NCI-H748 (cell line): Measurements from ENCODE around the gene MAPK1.
"Not testable (repeated sequence)": the region's sequence is repeated elsewhere in the genome, so short reads cannot be mapped to it uniquely, and the experiment has no call there.

ENCODE experiments used
- DNase-seq: peaks from one replicate; lab custom pipeline; 2025; ENCODE audit not compliant: unreplicated experiment; lab: John Stamatoyannopoulos, UW

The MAPK1 gene

GRCh38 chr22:21849489-21849888 lies 18.0 kb downstream of the MAPK1 start:
- no peak for DNase-seq

DNA sequence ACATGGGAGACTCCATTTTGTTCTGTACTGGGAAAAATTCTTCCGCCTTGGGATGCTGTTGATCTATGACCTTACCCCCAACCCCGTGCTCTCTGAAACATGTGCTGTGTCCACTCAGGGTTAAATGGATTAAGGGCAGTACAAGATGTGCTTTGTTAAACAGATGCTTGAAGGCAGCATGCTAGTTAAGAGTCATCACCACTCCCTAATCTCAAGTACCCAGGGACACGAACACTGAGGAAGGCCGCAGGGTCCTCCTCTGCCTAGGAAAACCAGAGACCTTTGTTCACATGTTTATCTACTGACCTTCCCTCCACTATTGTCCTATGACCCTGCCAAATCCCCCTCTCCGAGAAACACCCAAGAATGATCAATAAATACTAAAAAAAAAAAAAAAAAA lies 19.4 kb downstream of the MAPK1 start:
- not testable (repeated sequence) for DNase-seq

DNA sequence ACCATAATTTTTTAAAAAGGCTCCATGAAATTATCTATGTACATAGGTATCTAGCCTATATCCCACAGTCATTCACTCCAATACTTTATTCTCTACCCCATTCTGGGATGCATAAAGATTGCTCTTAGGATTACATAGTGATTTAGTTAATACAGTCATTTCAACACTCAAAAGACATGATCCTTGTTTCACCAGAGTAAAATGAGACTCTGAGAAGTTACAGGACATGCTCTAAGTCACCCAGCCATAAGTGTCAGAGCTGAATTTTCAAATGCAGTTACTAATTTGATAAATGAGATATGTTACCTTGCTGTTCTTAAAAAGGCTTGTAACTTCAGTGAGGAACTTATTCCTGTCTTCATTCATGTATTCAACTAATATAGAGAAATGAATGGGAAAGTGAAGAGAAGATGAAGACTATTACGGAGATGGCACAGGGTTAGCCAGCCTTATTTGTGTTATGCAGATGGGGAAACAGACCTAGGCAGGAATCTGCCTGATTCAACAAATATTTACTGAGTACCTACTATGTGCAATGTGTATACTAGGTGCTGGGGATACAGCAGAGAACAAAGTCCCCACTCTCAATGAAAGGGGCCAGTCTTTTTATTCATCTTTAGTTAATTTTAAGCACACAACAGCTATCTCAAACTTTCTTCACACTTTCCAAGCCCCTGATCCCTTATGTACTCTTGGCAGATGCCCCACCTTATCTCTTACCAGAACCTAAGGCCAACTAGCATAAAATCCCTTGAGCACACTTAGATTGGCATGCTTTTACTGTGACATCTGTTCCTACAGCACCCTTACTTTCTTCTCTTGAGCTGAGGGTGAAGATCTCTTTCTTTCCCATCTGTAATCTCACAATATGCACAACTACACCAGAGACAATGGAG lies 21.6 kb downstream of the MAPK1 start:
- no peak for DNase-seq

DNA sequence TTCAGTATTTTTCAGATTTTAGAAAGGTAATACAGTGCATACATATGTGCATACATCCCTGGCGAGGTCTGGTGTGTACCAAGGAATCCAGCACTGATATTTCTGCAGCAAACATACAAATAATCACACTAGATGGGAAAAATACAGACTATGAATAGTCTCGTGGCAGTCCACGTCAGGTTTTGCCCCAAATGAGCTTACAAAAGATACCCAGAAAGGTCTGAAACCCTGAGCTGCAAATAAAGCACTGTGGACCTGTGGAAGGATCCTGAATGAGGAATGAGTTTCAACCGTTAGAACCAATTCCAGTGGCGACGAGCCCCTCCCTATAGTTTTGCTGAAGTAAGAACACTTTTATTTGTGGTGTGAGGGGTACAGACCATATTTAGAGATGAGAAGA lies 24.5 kb downstream of the MAPK1 start:
- DNase-seq, result no peak

DNA sequence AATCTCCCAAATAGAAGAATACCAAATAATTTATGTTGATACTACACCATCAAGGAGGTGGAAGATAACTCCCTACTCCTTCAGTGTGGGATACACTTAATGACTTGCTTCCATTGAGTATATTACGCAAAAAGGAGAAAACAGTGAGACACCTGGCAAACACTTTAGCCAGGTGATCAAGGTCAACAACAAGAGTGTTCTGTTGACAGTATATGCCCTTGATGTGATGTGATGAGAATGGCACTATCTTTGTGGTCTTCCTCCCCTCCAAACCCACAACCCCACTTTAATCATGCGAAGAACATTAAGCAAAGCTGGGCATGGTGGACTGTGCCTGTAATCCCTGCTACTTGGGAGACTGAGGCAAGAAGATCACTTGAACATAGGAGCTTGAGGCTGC lies 26.0 kb downstream of the MAPK1 start:
- DNase-seq, result no peak

DNA sequence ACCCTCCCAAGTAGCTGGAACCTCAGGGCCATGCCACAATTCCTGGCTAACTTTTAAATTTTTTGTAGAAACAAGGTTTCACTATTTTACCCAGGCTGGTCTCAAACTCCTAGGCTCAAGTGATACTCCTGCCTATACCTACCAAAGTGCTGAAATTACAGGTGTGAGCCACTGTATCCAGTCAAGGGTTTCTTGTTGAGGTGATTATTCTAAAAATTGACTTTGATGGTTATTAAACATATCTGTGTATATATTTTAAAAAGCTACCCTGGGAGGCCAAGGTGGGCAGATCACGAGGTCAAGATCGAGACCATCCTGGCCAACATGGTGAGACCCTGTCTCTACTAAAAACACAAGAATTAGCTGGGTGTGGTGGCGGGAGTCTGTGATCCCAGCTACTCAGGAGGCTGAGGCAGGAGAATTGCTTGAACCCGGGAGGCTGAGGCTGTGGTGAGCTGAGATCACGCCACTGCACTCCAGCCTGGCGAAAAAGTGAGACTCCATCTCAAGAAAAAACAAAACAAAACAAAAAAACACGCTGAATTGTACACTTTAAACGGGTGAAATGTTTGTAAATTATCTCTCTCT lies 27.1 kb downstream of the MAPK1 start:
- no peak for DNase-seq

DNA sequence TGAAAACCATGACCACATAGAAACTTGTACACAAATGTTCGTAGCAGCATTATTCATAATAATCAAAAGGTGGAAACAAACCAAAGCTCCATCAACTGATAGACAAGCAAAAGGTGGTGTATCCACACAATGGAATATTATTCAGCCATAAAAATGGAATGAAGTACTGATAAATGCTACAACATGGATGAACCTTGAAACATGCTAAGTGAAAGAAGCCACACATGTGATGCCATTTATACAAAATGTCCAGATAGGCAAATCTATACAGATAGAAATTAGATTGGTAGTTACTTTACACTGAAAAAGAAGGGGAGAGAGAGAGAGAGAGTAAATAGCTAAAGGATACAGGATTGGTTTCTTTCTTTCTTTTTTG lies 27.7 kb downstream of the MAPK1 start:
- no peak for DNase-seq

GRCh38 chr22:21839104-21839764 lies 28.2 kb downstream of the MAPK1 start:
- not testable (repeated sequence) for DNase-seq

- DNase-seq, result no peak
Observed at GRCh38 chr22:21837248-21837979, 30.0 kb downstream of the MAPK1 start.

- DNase-seq, result not testable (repeated sequence)
Observed at GRCh38 chr22:21836486-21836885, 31.0 kb downstream of the MAPK1 start.

DNA sequence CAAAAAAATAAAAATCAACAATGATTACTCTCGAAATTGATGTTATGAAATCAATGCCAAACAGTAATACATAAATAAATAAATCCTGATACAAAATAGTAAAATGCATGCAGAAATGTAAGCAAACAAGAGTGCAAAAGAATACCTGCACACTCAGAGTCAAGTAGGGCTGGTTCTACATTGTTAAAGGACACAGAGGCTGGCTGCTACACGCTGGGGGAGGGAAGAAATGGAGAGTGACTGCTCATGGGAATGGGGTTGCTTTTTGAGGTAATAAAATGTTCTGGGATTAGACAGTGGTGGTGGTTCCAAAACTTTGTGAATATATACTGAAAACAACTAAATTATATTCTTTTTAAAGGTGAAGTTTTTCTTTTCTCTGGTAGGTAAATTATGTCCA lies 32.1 kb downstream of the MAPK1 start:
- no peak for DNase-seq

DNA sequence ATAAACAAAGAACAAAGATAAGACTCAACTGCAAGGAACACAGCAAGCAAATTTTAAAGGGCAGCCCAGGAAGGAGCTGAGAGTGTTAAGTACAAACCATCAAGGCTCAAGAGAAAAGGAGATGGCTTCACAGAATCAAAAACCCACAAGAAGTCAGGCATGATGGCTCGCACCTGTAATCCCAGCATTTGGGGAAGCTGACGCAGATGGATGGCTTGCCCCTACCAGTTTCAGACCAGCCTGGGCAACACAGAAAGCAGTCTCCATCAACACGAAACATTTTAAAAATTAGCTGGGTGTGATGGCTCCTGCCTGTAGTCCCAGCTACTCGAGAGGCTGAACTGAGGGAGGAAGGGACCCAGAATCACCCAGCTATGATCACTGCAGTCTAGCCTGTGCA lies 32.6 kb downstream of the MAPK1 start:
- no peak for DNase-seq

DNA sequence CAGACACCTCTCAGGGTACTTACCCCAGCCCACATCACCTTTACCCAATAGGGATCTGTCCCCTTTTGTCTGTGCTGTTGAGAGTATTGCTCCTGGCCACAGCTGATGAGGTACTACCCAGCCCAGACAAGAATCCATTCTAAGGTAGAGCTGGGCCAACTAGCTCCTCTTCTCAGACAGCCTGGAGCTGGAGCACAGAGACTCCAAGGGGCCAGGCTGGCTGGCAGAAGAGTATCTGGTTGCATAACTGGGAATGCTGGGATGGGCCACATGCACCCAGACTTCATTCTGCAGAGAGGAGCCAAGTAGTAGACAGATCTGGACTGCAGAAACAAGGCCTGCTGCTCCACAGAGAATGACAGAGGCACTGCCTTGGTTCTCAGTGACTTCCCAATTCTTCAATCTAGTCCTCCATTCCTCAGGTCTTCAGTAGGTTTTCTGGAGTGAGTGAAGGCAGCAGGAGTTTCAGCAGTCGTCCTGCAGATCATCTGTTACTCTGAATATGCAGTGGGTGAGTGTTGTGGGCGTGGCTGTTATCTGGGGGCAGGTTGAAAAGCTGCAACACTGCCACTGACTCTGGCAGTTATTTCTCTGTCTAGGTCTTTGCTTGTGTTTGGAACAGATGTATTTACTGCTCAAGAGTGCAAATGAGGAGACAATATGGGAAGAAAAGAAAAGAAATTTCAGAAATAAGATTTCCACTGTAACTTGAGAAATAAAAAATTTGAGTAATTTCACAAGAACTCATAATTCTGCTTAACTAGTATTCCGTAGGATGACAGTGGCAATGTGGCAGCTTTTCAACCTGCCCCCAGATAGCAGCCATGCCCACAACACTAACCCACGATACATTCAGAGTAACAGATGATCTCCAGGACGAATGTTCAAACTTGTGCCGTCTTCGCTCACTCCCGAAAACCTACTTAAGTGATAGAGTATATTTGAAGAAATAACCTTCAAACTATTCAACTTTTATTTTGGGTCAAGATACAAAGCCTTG lies 34.9 kb downstream of the MAPK1 start:
- no peak for DNase-seq

GRCh38 chr22:21829523-21829922 lies 37.9 kb downstream of the MAPK1 start:
- no peak for DNase-seq

GRCh38 chr22:21828268-21828638 lies 39.2 kb downstream of the MAPK1 start:
- no peak for DNase-seq

DNA sequence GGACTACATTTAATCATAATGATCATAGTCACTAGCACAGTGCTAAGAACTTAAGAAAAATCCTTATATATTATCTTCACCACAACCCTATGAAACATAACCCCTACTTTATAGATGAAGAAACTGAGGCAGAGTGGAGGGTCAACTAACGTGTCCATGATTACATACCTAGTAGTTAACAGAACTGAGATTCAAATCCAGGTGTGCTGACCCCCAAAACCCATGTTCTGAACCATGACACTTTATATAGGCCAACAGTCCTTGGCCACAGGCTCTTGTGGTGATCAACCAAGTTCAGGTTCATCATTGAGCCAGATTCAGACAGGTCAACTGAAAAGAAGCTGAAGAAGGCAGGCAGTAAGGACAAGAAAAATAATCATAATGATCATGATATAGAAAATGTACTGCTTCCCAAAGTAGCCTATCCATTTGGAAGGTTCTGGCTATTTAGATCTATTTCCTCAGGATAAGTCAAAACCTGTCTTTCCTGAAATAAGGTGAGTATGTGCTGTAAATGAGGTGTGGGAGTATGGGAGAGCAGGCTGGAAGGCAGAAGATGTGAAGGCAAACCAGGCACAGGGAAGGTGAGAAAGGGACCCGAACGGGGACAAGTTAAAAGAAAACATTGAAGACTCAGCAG lies 39.7 kb downstream of the MAPK1 start:
- no peak for DNase-seq

DNA sequence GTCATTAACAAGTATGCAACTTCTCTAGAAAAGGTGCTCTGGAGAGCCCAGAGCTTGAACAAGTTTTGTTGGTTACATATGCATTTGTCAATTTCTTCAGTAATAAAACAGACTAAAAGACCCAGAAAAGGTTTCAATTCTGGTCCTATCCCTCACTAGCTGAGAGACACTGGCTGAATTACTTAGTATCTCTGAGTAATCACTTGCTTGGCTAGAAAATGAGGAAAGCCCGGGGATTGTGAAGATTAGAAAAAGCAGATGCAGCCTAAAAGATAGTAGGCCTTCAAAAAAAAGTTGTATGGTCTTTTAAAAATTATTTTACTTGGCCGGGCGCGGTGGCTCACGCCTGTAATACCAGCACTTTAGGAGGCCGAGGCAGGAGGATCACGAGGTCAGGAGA lies 41.2 kb downstream of the MAPK1 start:
- no peak for DNase-seq

- DNase-seq, result not testable (repeated sequence)
Observed at GRCh38 chr22:21824962-21825361, 42.5 kb downstream of the MAPK1 start.

- no peak for DNase-seq
Observed at GRCh38 chr22:21824445-21824912, 43.0 kb downstream of the MAPK1 start.
